HepG2 (cell line): ENCODE data around the gene PDE4D. TPM values are rescaled to one million over a fixed set of nuclear protein-coding genes. Genes with fewer than 3 reads are reported as not detected.

Source experiments
- ATAC-seq: fragments of 200-7000 bp; cut with Tn5 transposase; 3 replicates; pipeline ENCODE4 v1.9.1; 2020; ENCODE audit warnings: mild to moderate bottlenecking, moderate library complexity
- BruUV-seq: library from RNA; stranded (reverse); fragments of 400-500 nt; replicated peaks from 2 replicates; lab custom pipeline; 2021; lab: Mats Ljungman, UMichigan
- CTCF ChIA-PET: fragments of 300-600 bp; formaldehyde crosslinking; extraction: SDS; loops from one replicate; lab custom pipeline; 2021; ENCODE audit warnings: low total read pairs, inconsistent platforms, low intra/inter-chr PET ratio; lab: Yijun Ruan, JAX
- POLR2A ChIA-PET: fragments of 350-600 bp; sonication (Branson Sonifier 250); formaldehyde crosslinking; loops from one replicate; lab custom pipeline; 2020; ENCODE audit warnings: antibody characterized with exemption, inconsistent platforms; lab: Yijun Ruan, JAX
- DNase-seq: peaks from one replicate; pipeline ENCODE4 v3.0.0-alpha.2; 2015; ENCODE audit warnings: low spot score
- FAIRE-seq: peaks from 3 replicates; lab custom pipeline; 2011; peaks lifted over from hg19 to GRCh38; lab: Jason Lieb, UNC
- H2AFZ ChIP-seq: one replicate; pipeline ENCODE4 v1.6.1; 2011; ENCODE audit warnings: low read length, inconsistent platforms
- H3K27ac ChIP-seq: fragments of 300-600 bp; 3 replicates; pipeline ENCODE4 v1.8.0; 2011; ENCODE audit warnings: mixed run types, mild to moderate bottlenecking, mixed read lengths, low read length, inconsistent platforms; ENCODE audit not compliant: insufficient read depth; ENCODE audit errors: extremely low read length
- H3K27me3 ChIP-seq, 2 experiments: fragments of 200-600 bp in 1 of 2; 2 replicates in 1 of 2; 3 replicates in 1 of 2; pipeline versions ENCODE4 v1.6.0 to v1.8.0; 2011; ENCODE audit warnings: low read length in 2 of 2, mild to moderate bottlenecking in 2 of 2, moderate library complexity in 2 of 2, inconsistent platforms in 1 of 2; ENCODE audit not compliant: insufficient read depth in 2 of 2, control insufficient read depth in 1 of 2
- H3K36me3 ChIP-seq, 2 experiments: fragments of 200-600 bp in 1 of 2; replicated peaks in 1 of 2; 2 replicates in 1 of 2; 3 replicates in 1 of 2; pipeline versions ENCODE4 v1.5.1 to v1.8.0; 2011; ENCODE audit warnings: low read length in 2 of 2, inconsistent platforms in 1 of 2; ENCODE audit not compliant: insufficient read depth in 2 of 2, control insufficient read depth in 1 of 2
- H3K4me1 ChIP-seq: 2 replicates; pipeline ENCODE4 v1.5.1; 2012; ENCODE audit warnings: low read length, inconsistent platforms; ENCODE audit not compliant: insufficient read depth
- H3K4me2 ChIP-seq: 2 replicates; pipeline ENCODE4 v1.6.0; 2011; ENCODE audit warnings: low read depth, low read length, inconsistent platforms
- H3K4me3 ChIP-seq, 3 experiments: fragments of 200-600 bp in 1 of 3; sonication (generic), shearing (Covaris generic) in 1 of 3; replicated peaks in 1 of 3; 2 replicates each; pipeline ENCODE4 v1.5.1; 2011 to 2016; ENCODE audit warnings: low read length in 3 of 3, inconsistent platforms in 2 of 3, low read depth in 2 of 3, mild to moderate bottlenecking in 2 of 3, control low read depth in 1 of 3, mixed read lengths in 1 of 3; ENCODE audit not compliant: insufficient read depth in 1 of 3
- H3K79me2 ChIP-seq: one replicate; pipeline ENCODE4 v1.6.1; 2011; ENCODE audit warnings: low read length, inconsistent platforms; ENCODE audit not compliant: insufficient read depth
- H3K9ac ChIP-seq: 2 replicates; pipeline ENCODE4 v1.6.0; 2011; ENCODE audit warnings: mild to moderate bottlenecking, low read depth, low read length, inconsistent platforms; ENCODE audit not compliant: insufficient read depth
- H3K9me3 ChIP-seq: 2 replicates; pipeline ENCODE4 v1.5.1; 2012; ENCODE audit warnings: mild to moderate bottlenecking, low read length
- H4K20me1 ChIP-seq: 2 replicates; pipeline ENCODE4 v1.6.0; 2011; ENCODE audit warnings: inconsistent platforms, mild to moderate bottlenecking, low read length, moderate library complexity; ENCODE audit not compliant: insufficient read depth
- BCLAF1 ChIP-seq: fragments of 450-650 bp; IDR thresholded peaks from 2 replicates; pipeline ENCODE4 v1.6.1; 2017; ENCODE audit warnings: mild to moderate bottlenecking
- HDAC2 ChIP-seq: sonication (generic); formaldehyde crosslinking; IDR thresholded peaks from 2 replicates; pipeline ENCODE4 v1.4.0; 2020; ENCODE audit warnings: missing genetic modification reagents
- HNRNPUL1 ChIP-seq: fragments of 200-400 bp; formaldehyde crosslinking; IDR thresholded peaks from 2 replicates; pipeline ENCODE4 v1.6.1; 2017; ENCODE audit warnings: low read depth, mild to moderate bottlenecking, low read length, moderate library complexity
- MEF2D ChIP-seq: sonication (generic); formaldehyde crosslinking; IDR thresholded peaks from 2 replicates; pipeline ENCODE4 v1.5.1; 2020; ENCODE audit warnings: mild to moderate bottlenecking, missing genetic modification reagents
- NFE2L1 ChIP-seq: sonication (generic); formaldehyde crosslinking; IDR thresholded peaks from 2 replicates; pipeline ENCODE4 v1.4.0; 2020; ENCODE audit warnings: missing genetic modification reagents, mild to moderate bottlenecking, borderline replicate concordance
- PCBP1 ChIP-seq: fragments of 200-400 bp; formaldehyde crosslinking; IDR thresholded peaks from 2 replicates; pipeline ENCODE4 v1.6.1; 2017; ENCODE audit warnings: mild to moderate bottlenecking, low read depth, low read length, borderline replicate concordance
- PTBP1 ChIP-seq: fragments of 200-400 bp; formaldehyde crosslinking; IDR thresholded peaks from 2 replicates; pipeline ENCODE4 v1.6.1; 2018; ENCODE audit warnings: low read length, low read depth; ENCODE audit not compliant: poor library complexity, severe bottlenecking
- SCMH1 ChIP-seq: sonication (generic); formaldehyde crosslinking; IDR thresholded peaks from 2 replicates; pipeline ENCODE4 v1.9.0; 2021; ENCODE audit warnings: missing genetic modification reagents, mild to moderate bottlenecking, borderline replicate concordance
- SNAPC5 ChIP-seq: sonication (generic); formaldehyde crosslinking; IDR thresholded peaks from 2 replicates; pipeline ENCODE4 v1.8.1; 2023; ENCODE audit warnings: mild to moderate bottlenecking, missing genetic modification reagents, borderline replicate concordance
- SUZ12 ChIP-seq: fragments of 150-350 bp; IDR thresholded peaks from 2 replicates; pipeline ENCODE4 v1.6.1; 2014; ENCODE audit warnings: low read depth, low read length
- ZNF121 ChIP-seq: sonication (generic); formaldehyde crosslinking; IDR thresholded peaks from 2 replicates; pipeline ENCODE4 v1.5.0; 2020; ENCODE audit warnings: mild to moderate bottlenecking, missing genetic modification reagents
- ZNF44 ChIP-seq: sonication (generic); formaldehyde crosslinking; IDR thresholded peaks from 2 replicates; pipeline ENCODE4 v1.5.1; 2020; ENCODE audit warnings: mild to moderate bottlenecking, missing genetic modification reagents
- ZNF441 ChIP-seq: sonication (generic); formaldehyde crosslinking; IDR thresholded peaks from 2 replicates; pipeline ENCODE4 v1.7.0; 2021; ENCODE audit warnings: missing genetic modification reagents, borderline replicate concordance
- ZNF800 ChIP-seq: sonication (generic); formaldehyde crosslinking; IDR thresholded peaks from 2 replicates; pipeline ENCODE4 v1.4.0; 2020; ENCODE audit warnings: missing genetic modification reagents
- WGBS: methylation state at CpG from one replicate; pipeline ENCODE4 v1.1.6; 2017; ENCODE audit warnings: low lambda C conversion rate; 5-methylcytosine and 5-hydroxymethylcytosine counted together
- in situ Hi-C: cut with HindIII; loops from 2 replicates; pipeline ENCODE4 v1.10.0; 2017; ENCODE audit warnings: low pct_unique_long_range_greater_than_20kb; ENCODE audit not compliant: extremely low pct_ligation_motif_present
- intact Hi-C: fragments of 100-400 bp; cut with micrococcal nuclease; formaldehyde crosslinking; loops from one replicate; pipeline ENCODE4 v1.10.0; 2022; ENCODE audit not compliant: unreplicated experiment
- polyA plus RNA-seq, 8 experiments: library from polyadenylated mRNA; depleted of rRNA in 3 of 8; stranded (reverse) in 7 of 8; unstranded in 1 of 8; fragments of >200 nt; fragmentation: Illumina TruSeq in 4 of 8; extraction: Trizol in 4 of 8; gene quantifications; 2 replicates each; pipeline versions ENCODE4 v1.2.1 to v1.2.3, GENCODE V29; 2011 to 2016; ENCODE audit warnings: low read depth in 4 of 8, missing spikeins in 1 of 8, mixed read lengths in 1 of 8; ENCODE audit not compliant: insufficient read depth in 1 of 8
- total RNA-seq, 5 experiments: library from RNA; depleted of rRNA; stranded (reverse); fragments of >200 nt; fragmentation: Illumina TruSeq; extraction: Trizol; gene quantifications; 2 replicates each; pipeline ENCODE4 v1.2.3, GENCODE V29; 2016; ENCODE audit warnings: low read depth in 1 of 5

PDE4D gene
- total and polyA plus RNA-seq, 2 of the 13 experiments (the other 11 are each of a cell fraction or from before 2014, with no cell fraction given): 7.0 to 12.2 TPM

GRCh38 chr5:59249726-59250125, 643.8 kb downstream of the PDE4D start:
- peaks cover 9% of the 10 kb centered on the region for H3K4me1 ChIP-seq
- CTCF ChIA-PET: no interaction called here
- in situ Hi-C loops: no loop called here

More at GRCh38 chr5:59249726-59250125, 643.8 kb downstream of the PDE4D start:
- no peak overlapping the region for H3K9ac ChIP-seq
- no peak overlapping the region for H3K4me2 ChIP-seq
- POLR2A ChIA-PET: no interaction called here
- 60% methylated on average over 2 of the region's 2 CpGs for WGBS
- no peaks in the 10 kb centered on the region for H3K36me3 ChIP-seq
- H3K27me3 ChIP-seq: no peaks in the 10 kb centered on the region
- no peak overlapping the region for H3K27ac ChIP-seq
- FAIRE-seq: no peak
- no peak overlapping the region for H3K4me3 ChIP-seq
- TF ChIP-seq ZNF800: no peak
- TF ChIP-seq BCLAF1: no peak
- no peak for TF ChIP-seq ZNF121 (CRISPR knock-in tag)
- no peak for TF ChIP-seq PTBP1
- no peak for TF ChIP-seq HNRNPUL1
- TF ChIP-seq ZNF441 (CRISPR knock-in tag): no peak
- TF ChIP-seq ZNF44: no peak
- TF ChIP-seq NFE2L1 (CRISPR knock-in tag): no peak
- no peak for TF ChIP-seq PCBP1
- TF ChIP-seq MEF2D (CRISPR knock-in tag): no peak
- no peak for TF ChIP-seq SCMH1 (CRISPR knock-in tag)
- TF ChIP-seq SUZ12: no peak
- TF ChIP-seq SNAPC5: no peak
- no peak for TF ChIP-seq HDAC2
- intact Hi-C loops: no loop called here
- no peak for ATAC-seq
- H3K9me3 ChIP-seq: no peaks in the 10 kb centered on the region
- BruUV-seq: no TSS peak
- H4K20me1 ChIP-seq: no peaks in the 10 kb centered on the region
- H3K79me2 ChIP-seq: no peaks in the 10 kb centered on the region
- no peak overlapping the region for H2AFZ ChIP-seq
- no peak for DNase-seq
